Umbilical cord (tissue), 2 donors: Measurements from ENCODE around the gene ACER3. TPM values are rescaled to one million over a fixed set of nuclear protein-coding genes. Genes with fewer than 3 reads are reported as not detected.
"Not testable (repeated sequence)": the region's sequence is repeated elsewhere in the genome, so short reads cannot be mapped to it uniquely, and the experiment has no call there.

Source experiments
- DNase-seq: peaks from one replicate; pipeline ENCODE4 v3.0.0-alpha.2; 2015; ENCODE audit warnings: low spot score
- total RNA-seq: library from RNA; depleted of rRNA; stranded (reverse); fragments of >200 nt; gene quantifications from one replicate; pipeline ENCODE4 v1.2.3, GENCODE V29; 2014; ENCODE audit warnings: low replicate concordance; ENCODE audit not compliant: insufficient read depth

ACER3 gene
- 16.1 TPM for total RNA-seq

- peak; percentile 93 for DNase-seq
These were observed at the start of gene ACER3 for GRCh38 chr11:76860539-76861475. Gene ACER3 (plus strand): TSS chr11:76860918. CDS start chr11:76860977, 59 bp downstream.

- no peak for DNase-seq
These were observed 49.5 kb upstream of the ACER3 start for GRCh38 chr11:76811259-76811658.

GRCh38 chr11:76814414-76814813 lies 46.3 kb upstream of the ACER3 start:
- no peak for DNase-seq

GRCh38 chr11:76815678-76816077 lies 45.0 kb upstream of the ACER3 start:
- not testable (repeated sequence) for DNase-seq

- DNase-seq = no peak
These were observed 40.5 kb upstream of the ACER3 start for GRCh38 chr11:76820184-76820566.

GRCh38 chr11:76821396-76821795 lies 39.3 kb upstream of the ACER3 start:
- not testable (repeated sequence) for DNase-seq

GRCh38 chr11:76822406-76822805 lies 38.3 kb upstream of the ACER3 start:
- DNase-seq = no peak

GRCh38 chr11:76823481-76824028 lies 37.2 kb upstream of the ACER3 start:
- peak; percentile 62 for DNase-seq

GRCh38 chr11:76824083-76824939 lies 36.4 kb upstream of the ACER3 start:
- DNase-seq = no peak

- DNase-seq = peak; percentile 35
These were observed 35.6 kb upstream of the ACER3 start for GRCh38 chr11:76824980-76825725.

- DNase-seq = peak; percentile 59
These were observed 34.9 kb upstream of the ACER3 start for GRCh38 chr11:76825726-76826396.

- DNase-seq = not testable (repeated sequence)
These were observed 34.2 kb upstream of the ACER3 start for GRCh38 chr11:76826508-76826907.

GRCh38 chr11:76827005-76827404 lies 33.7 kb upstream of the ACER3 start:
- DNase-seq = not testable (repeated sequence)

- DNase-seq = peak; percentile 49
These were observed 29.9 kb upstream of the ACER3 start for GRCh38 chr11:76830639-76831327.

- no peak for DNase-seq
These were observed 28.9 kb upstream of the ACER3 start for GRCh38 chr11:76831686-76832310.

- no peak for DNase-seq
These were observed 28.4 kb upstream of the ACER3 start for GRCh38 chr11:76832361-76832760.

- no peak for DNase-seq
These were observed 26.6 kb upstream of the ACER3 start for GRCh38 chr11:76834151-76834550.

- DNase-seq = no peak
These were observed 25.7 kb upstream of the ACER3 start for GRCh38 chr11:76835036-76835435.

GRCh38 chr11:76835928-76836612 lies 24.6 kb upstream of the ACER3 start:
- DNase-seq = peak; percentile 67
